Endothelial cell of umbilical vein (primary cell): ENCODE data around the gene SFMBT2. TPM values are rescaled to one million over a fixed set of nuclear protein-coding genes. Genes with fewer than 3 reads are reported as not detected.

ENCODE experiments used
- BruUV-seq: library from RNA; stranded (reverse); fragments of 400-500 nt; replicated peaks from 2 replicates; lab custom pipeline; 2021; lab: Mats Ljungman, UMichigan
- CTCF ChIA-PET: fragments of 300-600, 350-600 bp; sonication (Branson Sonifier 250); formaldehyde crosslinking; loops from one replicate; lab custom pipeline; 2021; ENCODE audit warnings: antibody characterized with exemption, inconsistent platforms; lab: Charles Lee
- POLR2A ChIA-PET: fragments of 300-600, 350-600 bp; sonication (Branson Sonifier 250); formaldehyde crosslinking; loops from one replicate; lab custom pipeline; 2021; ENCODE audit warnings: antibody characterized with exemption, inconsistent platforms; lab: Charles Lee
- DNase-seq: peaks from one replicate; pipeline ENCODE4 v3.0.0-alpha.2; 2011; ENCODE audit warnings: low read depth, low spot score
- FAIRE-seq: peaks from 2 replicates; lab custom pipeline; 2011; peaks lifted over from hg19 to GRCh38; lab: Jason Lieb, UNC
- H2AFZ ChIP-seq: 2 replicates; pipeline ENCODE4 v1.6.0; 2012; ENCODE audit warnings: low read depth, low read length, control low read depth, inconsistent platforms
- H3K27ac ChIP-seq: 2 replicates; pipeline ENCODE4 v1.5.1; 2011; ENCODE audit warnings: low read depth, mild to moderate bottlenecking, control low read depth, low read length, moderate library complexity; ENCODE audit not compliant: insufficient read depth
- H3K27me3 ChIP-seq, 2 experiments: 2 replicates each; pipeline versions ENCODE4 v1.6.0 to v1.6.1; 2011; ENCODE audit warnings: low read length in 2 of 2, mixed read lengths in 1 of 2; ENCODE audit not compliant: control insufficient read depth in 2 of 2, insufficient read depth in 2 of 2
- H3K36me3 ChIP-seq, 2 experiments: 2 replicates in 1 of 2; 3 replicates in 1 of 2; pipeline ENCODE4 v1.5.1; 2011; ENCODE audit warnings: low read length in 2 of 2, mild to moderate bottlenecking in 1 of 2, moderate library complexity in 1 of 2; ENCODE audit not compliant: control insufficient read depth in 2 of 2, insufficient read depth in 2 of 2; ENCODE audit errors: extremely low read depth in 1 of 2
- H3K4me1 ChIP-seq: 3 replicates; pipeline ENCODE4 v1.5.1; 2011; ENCODE audit warnings: mild to moderate bottlenecking, low read length; ENCODE audit not compliant: control insufficient read depth, insufficient read depth; ENCODE audit errors: extremely low read depth
- H3K4me2 ChIP-seq: 2 replicates; pipeline ENCODE4 v1.6.1; 2011; ENCODE audit warnings: low read length, control low read depth, mixed read lengths; ENCODE audit not compliant: insufficient read depth
- H3K4me3 ChIP-seq, 3 experiments: fragments of 200-600 bp in 1 of 3; sonication (generic), shearing (Covaris generic) in 1 of 3; replicated peaks in 1 of 3; 2 replicates each; pipeline ENCODE4 v1.5.1; 2011 to 2016; ENCODE audit warnings: control low read depth in 3 of 3, low read length in 3 of 3, mild to moderate bottlenecking in 2 of 3, inconsistent platforms in 1 of 3, low read depth in 1 of 3, moderate library complexity in 1 of 3; ENCODE audit not compliant: insufficient read depth in 1 of 3
- H3K79me2 ChIP-seq: 2 replicates; pipeline ENCODE4 v1.6.0; 2012; ENCODE audit warnings: low read length, inconsistent platforms; ENCODE audit not compliant: control insufficient read depth, insufficient read depth
- H3K9ac ChIP-seq: replicated peaks from 2 replicates; pipeline ENCODE3; 2011; ENCODE audit warnings: low read length, control low read depth; ENCODE audit not compliant: insufficient read depth; ENCODE audit errors: extremely low read depth
- H3K9me1 ChIP-seq: replicated peaks from 3 replicates; pipeline ENCODE4 v1.6.0; 2011; ENCODE audit warnings: mild to moderate bottlenecking, low read length; ENCODE audit not compliant: control insufficient read depth, insufficient read depth; ENCODE audit errors: extremely low read depth
- H3K9me3 ChIP-seq: replicated peaks from 2 replicates; pipeline ENCODE4 v1.5.1; 2012; ENCODE audit warnings: low read length, inconsistent platforms; ENCODE audit not compliant: control insufficient read depth, insufficient read depth
- H4K20me1 ChIP-seq: replicated peaks from 2 replicates; pipeline ENCODE3; 2011; ENCODE audit warnings: mild to moderate bottlenecking, low read length; ENCODE audit not compliant: control insufficient read depth, insufficient read depth; ENCODE audit errors: extremely low read depth
- CTCF ChIP-seq, 2 donors: IDR thresholded peaks; 1 replicate in 1 of 2; 2 replicates in 1 of 2; pipeline ENCODE4 v1.5.1; 2011; ENCODE audit warnings: low read length in 2 of 2, mild to moderate bottlenecking in 2 of 2, moderate library complexity in 2 of 2, control low read depth in 1 of 2, inconsistent platforms in 1 of 2, low read depth in 1 of 2; ENCODE audit not compliant: insufficient read depth in 1 of 2; ENCODE audit errors: extremely low read depth in 1 of 2
- EZH2 ChIP-seq: IDR thresholded peaks from 2 replicates; pipeline ENCODE4 v1.6.1; 2012; ENCODE audit warnings: borderline replicate concordance, low read depth, mild to moderate bottlenecking, moderate library complexity, low read length, inconsistent platforms; ENCODE audit not compliant: severe bottlenecking
- FOS ChIP-seq: IDR thresholded peaks from 2 replicates; pipeline ENCODE4 v1.6.1; 2011; ENCODE audit warnings: mild to moderate bottlenecking, low read length, moderate library complexity, borderline replicate concordance; ENCODE audit not compliant: insufficient read depth
- GATA2 ChIP-seq: IDR thresholded peaks from 2 replicates; pipeline ENCODE4 v1.7.0; 2011; ENCODE audit warnings: low read depth, mild to moderate bottlenecking, moderate library complexity, mixed read lengths, low read length; ENCODE audit not compliant: insufficient read length, insufficient read depth
- JUN ChIP-seq: IDR thresholded peaks from 2 replicates; pipeline ENCODE4 v1.6.1; 2011; ENCODE audit warnings: borderline replicate concordance, low read depth; ENCODE audit not compliant: insufficient read length, insufficient read depth
- MAX ChIP-seq: IDR thresholded peaks from 2 replicates; pipeline ENCODE4 v1.6.1; 2011; ENCODE audit not compliant: insufficient read depth, insufficient read length
- MYC ChIP-seq: IDR thresholded peaks from one replicate; pipeline ENCODE4 v1.6.1; 2011; ENCODE audit warnings: mild to moderate bottlenecking, low read depth, low read length
- POLR2A ChIP-seq: IDR thresholded peaks from 2 replicates; pipeline ENCODE4 v1.6.1; 2012; ENCODE audit warnings: low read depth, mild to moderate bottlenecking, control low read depth, low read length
- POLR2AphosphoS5 ChIP-seq: IDR thresholded peaks from 2 replicates; pipeline ENCODE4 v1.6.1; 2012; ENCODE audit warnings: low read depth, mild to moderate bottlenecking, control low read depth, low read length, moderate library complexity; ENCODE audit not compliant: insufficient read depth
- dilution Hi-C: fragments of 300-500 bp; cut with MboI; formaldehyde crosslinking; loops from one replicate; pipeline ENCODE4 v1.15.0; 2019; ENCODE audit warnings: low sequenced_read_pairs; ENCODE audit not compliant: extremely low pct_ligation_motif_present
- intact Hi-C: fragments of 100-400 bp; cut with micrococcal nuclease; formaldehyde crosslinking; loops from one replicate; pipeline ENCODE4 v1.10.0; 2022
- polyA plus RNA-seq, 4 experiments: library from polyadenylated mRNA; depleted of rRNA in 3 of 4; stranded (reverse) in 3 of 4; unstranded in 1 of 4; fragments of >200 nt; gene quantifications; 2 replicates each; pipeline versions ENCODE4 v1.2.1 to v1.2.3, GENCODE V29; 2011 to 2012; ENCODE audit warnings: missing spikeins in 1 of 4
- total RNA-seq: library from RNA; stranded (reverse); gene quantifications from 2 replicates; pipeline ENCODE4 v1.2.3, GENCODE V29; 2021

The SFMBT2 gene
- total and polyA plus RNA-seq, 2 donors (not counting 3 experiments of a cell fraction or from before 2014, with no cell fraction given) = 0.14 to 0.64 TPM

GRCh38 chr10:7423521-7423920 lies 12.7 kb upstream of the SFMBT2 start:
- no peak for FAIRE-seq
- Histone ChIP-seq H3K27me3 (peaks cover 0 to 1% of the 10 kb centered on the region in 2 experiments), H3K9ac (no peak overlapping the region), H4K20me1 (no peaks in the 10 kb centered on the region), H3K4me2 (no peak overlapping the region), H3K9me3 (no peaks in the 10 kb centered on the region), H3K4me1 (no peaks in the 10 kb centered on the region), H3K4me3 (no peak overlapping the region), H3K79me2 (no peaks in the 10 kb centered on the region), H3K36me3 (no peaks in the 10 kb centered on the region), H2AFZ (no peak overlapping the region), H3K27ac (no peak overlapping the region), H3K9me1 (no peaks in the 10 kb centered on the region)
- CTCF ChIA-PET = interaction anchor here (1.4 to 1.6 kb wide), 2 partner anchors 15 to 754 kb away, joined by 3 to 4 read pairs; no protein-coding TSS in a partner anchor
- no TSS peak for BruUV-seq
- TF ChIP-seq MAX = no peak
- TF ChIP-seq CTCF (IDR thresholded peaks at IDR 0.05; ENCODE audit: extremely low read depth in 1 of 2, insufficient read depth in 1 of 2, low read depth in 1 of 2, low read length in 2 of 2) = no peak
- no peak for TF ChIP-seq JUN
- TF ChIP-seq POLR2A = no peak
- TF ChIP-seq GATA2 = no peak
- TF ChIP-seq FOS = no peak
- no peak for TF ChIP-seq MYC
- no peak for TF ChIP-seq EZH2
- no peak for TF ChIP-seq POLR2AphosphoS5
- POLR2A ChIA-PET = no interaction called here
- intact Hi-C loops = no loop called here
- no peak for DNase-seq
- dilution Hi-C loops = no loop called here
